GM15510 (cell line): ENCODE data around the gene ELAVL2.

ENCODE experiments used
- POLR2A ChIP-seq: IDR thresholded peaks from 3 replicates; pipeline ENCODE4 v1.6.1; 2011; ENCODE audit warnings: borderline replicate concordance; ENCODE audit not compliant: insufficient read length; ENCODE audit errors: extremely low read depth

The ELAVL2 gene

GRCh38 chr9:23765561-23765960, 60.5 kb downstream of the ELAVL2 start:
- TF ChIP-seq POLR2A = no peak

DNA sequence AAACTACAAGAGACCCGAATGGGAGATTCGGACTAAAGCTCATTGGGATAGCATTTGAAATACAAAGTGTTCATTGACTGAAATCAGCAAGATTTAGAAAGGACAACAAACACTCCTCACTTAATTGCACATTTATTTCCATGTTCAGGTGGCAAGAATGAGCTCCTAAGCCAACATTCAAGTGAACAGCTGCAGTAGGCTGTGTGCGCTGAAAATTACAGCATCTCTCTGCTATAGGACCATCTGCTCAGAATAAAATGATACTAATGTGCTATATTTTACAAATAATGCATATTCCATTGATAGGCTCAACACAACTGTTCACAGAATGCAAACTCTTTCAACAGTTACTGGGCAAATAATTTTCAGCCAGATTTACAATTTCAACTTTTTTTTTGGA, 61.8 kb downstream of the ELAVL2 start:
- TF ChIP-seq POLR2A = no peak

DNA sequence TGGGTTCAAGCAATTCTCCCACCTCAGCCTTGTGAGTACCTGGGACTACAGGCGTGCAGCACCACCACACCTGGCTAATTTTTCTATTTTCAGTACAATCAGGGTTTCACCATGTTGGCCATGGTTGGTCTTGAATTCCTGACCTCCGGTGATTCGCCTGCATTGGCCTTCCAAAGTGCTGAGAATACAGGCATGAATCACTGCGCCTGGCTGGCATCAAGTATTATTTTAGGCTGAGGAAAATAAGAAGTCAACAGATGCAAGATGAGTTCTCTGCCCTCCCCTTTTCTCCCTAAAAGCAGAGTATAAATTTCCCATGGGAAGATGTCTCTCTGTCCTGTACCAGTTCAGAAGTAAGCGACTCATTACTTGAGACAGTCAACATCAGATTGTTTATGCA, 71.5 kb downstream of the ELAVL2 start:
- no peak for TF ChIP-seq POLR2A

- no peak for TF ChIP-seq POLR2A
Measured at GRCh38 chr9:23752859-23753258, 73.2 kb downstream of the ELAVL2 start.

GRCh38 chr9:23751633-23752032, 74.4 kb downstream of the ELAVL2 start:
- TF ChIP-seq POLR2A = no peak

- no peak for TF ChIP-seq POLR2A
Measured at GRCh38 chr9:23750808-23751207, 75.2 kb downstream of the ELAVL2 start.

DNA sequence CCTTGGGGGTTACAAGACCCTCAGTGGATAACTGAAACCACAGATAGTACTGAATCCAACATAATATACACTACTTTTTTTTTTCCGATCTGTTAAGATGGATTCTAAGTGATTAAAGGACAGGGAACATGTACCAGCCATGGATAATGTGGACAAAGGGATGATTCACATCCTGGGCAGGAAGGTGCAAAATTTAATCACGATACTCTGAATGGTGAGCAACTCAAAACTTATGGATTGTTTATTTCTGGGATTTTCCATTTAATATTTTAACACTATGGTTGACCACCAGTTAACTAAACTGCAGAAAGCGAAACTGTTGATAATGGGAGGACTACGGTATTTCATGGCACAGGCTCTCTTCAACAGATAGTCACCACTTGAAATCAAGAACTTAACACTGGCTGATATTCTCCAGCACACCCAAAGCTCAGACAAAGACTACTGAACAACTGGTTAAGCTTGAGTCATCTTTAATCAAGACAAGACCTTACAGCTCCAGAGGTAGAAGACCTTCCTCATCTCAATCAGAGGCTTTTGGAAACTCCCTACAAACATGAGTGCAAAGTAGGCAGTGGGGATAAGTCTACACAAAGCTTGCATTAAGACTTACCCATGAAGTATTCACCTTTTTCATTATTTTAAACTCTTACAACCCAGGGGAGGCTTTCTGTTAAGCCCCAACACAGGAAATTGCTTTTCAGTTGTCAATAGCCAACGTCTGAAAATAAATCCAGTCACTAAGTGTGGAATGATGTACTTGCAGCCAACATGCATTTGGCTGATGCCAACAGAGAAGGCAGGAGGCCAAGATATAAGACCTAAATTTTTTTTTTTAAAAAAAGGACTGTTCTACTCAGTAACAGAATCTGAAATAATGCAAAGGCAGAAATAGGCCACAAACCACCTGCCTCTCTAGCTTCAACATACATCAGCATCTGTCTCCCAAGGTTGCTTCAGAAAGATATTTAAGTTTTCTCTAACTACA, 78.7 kb downstream of the ELAVL2 start:
- no peak for TF ChIP-seq POLR2A

DNA sequence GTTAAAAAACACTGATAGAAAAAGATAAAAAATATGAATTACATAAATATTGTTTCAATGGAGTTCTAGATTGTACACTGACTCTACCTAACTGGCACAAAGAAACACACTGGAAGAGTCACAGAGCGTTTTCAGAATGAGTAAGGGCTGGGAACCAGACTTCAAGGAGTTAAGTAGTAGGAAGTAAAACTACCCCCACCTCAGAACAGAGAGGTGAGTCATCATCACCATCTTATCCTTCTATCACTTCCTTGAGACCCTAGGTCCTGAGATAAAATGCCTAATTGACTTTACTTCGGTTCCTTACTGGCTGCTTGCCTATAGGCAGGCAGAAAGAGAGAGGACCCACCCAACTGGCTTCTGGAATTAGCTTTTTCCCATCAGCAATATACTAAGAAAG, 79.7 kb downstream of the ELAVL2 start:
- no peak for TF ChIP-seq POLR2A

DNA sequence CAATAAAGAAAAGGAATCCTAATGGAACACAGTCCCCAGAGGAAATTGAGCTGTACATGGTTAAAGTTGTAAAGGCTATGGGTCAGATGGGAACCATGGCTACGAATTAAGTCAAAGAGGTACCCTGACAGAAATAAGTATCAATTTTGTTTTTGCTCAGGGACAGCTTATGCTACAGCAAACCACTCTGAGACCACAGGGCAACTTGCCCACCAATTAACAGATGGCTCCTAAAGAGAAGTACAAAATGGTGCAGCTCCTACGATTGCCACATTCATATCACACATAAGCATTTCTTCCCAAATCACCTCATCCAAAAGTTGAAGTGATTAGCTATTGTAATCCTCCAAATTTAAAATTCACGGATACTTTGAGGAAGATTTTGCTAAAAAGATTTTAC, 83.0 kb downstream of the ELAVL2 start:
- TF ChIP-seq POLR2A = no peak

GRCh38 chr9:23741351-23741750, 84.7 kb downstream of the ELAVL2 start:
- TF ChIP-seq POLR2A = no peak

GRCh38 chr9:23740531-23740930, 85.5 kb downstream of the ELAVL2 start:
- no peak for TF ChIP-seq POLR2A

DNA sequence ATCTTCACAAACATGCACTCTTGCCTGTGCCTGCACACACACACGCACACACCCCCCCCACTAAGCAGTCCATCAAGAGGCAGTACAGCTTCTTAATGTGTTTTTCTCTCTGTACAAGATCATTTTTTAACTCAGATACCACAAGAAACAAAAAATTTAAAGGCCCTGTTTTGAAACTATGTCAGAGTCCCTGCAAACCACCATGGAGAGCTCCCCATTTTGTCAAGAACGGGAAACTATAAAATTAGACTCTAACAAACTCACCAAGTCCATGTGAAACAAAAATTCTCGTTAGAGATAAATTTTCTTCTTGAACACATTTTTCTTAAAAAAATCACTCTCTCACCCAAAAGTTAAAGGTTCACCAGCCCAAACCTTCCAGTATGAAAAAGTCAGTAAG, 86.3 kb downstream of the ELAVL2 start:
- TF ChIP-seq POLR2A = no peak

- no peak for TF ChIP-seq POLR2A
Measured at GRCh38 chr9:23736293-23736692, 89.7 kb downstream of the ELAVL2 start.

DNA sequence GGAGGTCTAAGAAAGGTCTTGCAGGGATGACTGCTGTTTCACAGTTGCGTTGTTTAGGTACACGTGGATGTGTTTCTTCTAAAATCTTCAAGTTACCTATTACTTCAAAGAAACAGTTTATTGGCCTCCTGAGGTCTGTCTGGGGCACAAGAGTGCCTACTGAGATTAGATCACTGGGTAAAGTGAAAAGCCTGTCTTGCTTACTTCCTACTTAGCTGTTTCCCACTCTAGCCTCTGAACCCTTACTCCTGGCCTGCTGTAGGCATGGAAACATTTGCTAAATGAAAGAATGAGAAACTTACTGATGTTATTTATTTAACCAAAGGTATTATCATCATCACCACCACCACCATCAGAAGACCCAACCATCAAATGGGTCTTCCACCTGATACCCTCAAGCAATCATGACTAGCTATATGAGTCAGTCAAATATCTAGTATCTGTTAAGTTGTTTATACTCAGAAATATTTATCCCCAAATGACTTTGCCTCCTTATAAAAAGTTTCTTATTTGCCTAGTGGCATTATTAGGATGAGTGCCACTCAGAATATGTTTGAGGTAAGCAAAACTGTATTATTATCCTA, 92.5 kb downstream of the ELAVL2 start:
- TF ChIP-seq POLR2A = no peak

DNA sequence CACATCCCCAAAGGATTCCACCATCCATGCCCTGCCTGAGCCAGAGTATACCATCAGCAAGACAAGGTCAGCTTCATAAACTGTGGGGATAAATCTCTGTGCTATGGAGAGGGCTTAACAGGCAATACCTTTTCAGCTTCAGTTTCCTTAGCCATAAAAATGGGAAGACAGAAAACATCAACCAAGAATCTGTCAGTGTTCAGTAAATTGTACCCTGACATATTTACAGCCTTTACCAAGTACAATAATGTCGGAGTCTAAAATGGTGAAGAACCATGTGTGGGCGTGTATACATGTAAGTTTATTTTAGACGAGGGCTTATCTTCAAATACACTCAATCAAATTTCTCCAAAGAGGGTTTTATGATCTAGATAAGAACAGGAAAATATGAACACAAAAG, 94.7 kb downstream of the ELAVL2 start:
- TF ChIP-seq POLR2A = no peak

DNA sequence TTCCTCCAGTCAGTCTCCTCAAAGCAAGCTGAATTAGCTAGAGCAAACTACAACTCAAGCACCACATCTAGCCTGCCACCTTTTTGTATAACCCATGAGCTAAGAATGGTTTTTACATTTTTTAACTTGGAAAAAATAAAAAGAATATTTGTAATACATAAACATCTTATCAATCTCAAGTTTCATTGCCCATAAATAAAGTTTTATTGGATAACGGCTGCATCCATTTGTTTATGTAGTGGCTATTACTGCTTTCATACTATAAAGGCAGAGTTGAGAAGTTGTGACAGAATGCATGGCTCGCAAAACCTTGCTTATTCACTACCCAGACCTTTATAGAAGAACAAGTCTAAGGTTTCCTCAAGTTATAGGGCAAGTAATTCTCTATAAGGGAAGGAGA, 95.7 kb downstream of the ELAVL2 start:
- no peak for TF ChIP-seq POLR2A
